ENCODE data around the gene SFPQ. TPM values are rescaled to one million over a fixed set of nuclear protein-coding genes. Genes with fewer than 3 reads are reported as not detected.
"Not testable (repeated sequence)": the region's sequence is repeated elsewhere in the genome, so short reads cannot be mapped to it uniquely, and the experiment has no call there.

SFPQ gene
- total RNA-seq, 1 experiment from 2014 or later, result 172 TPM

DNA sequence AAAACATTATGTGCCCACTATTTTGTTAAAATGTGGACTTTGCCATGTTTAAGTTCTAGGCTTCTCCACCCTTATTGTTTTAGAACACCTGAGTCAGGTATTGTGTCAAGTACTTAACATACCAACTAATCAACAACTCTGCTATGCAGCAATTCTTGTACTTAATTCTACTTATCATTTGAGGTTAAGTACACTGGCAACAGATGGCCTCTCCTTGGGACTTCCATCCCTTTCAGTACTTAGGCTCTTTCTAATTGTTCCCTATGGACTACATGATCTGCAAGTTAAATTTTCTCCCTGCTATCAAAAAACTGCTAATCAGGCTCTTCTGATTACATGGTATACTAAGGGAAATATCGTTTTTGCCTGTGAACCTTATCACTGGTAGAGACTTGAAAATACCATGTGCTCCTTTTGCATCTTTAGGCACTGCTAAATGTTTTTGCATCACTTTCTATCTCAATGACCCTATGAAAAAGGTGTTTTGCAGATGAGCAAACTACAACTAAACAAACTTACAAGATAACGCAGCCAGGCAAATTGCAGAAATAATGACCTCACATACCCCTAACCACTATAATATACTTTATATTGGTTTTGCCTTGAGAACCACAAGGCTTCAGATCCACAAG is 18.9 kb downstream of the SFPQ start:
- peak; percentile 64 for DNase-seq
- H3K36me3 ChIP-seq (ENCODE audit: insufficient read depth, low read length), result peaks cover 36% of the 10 kb centered on the region
- no peaks in the 10 kb centered on the region for H3K9me3 ChIP-seq (ENCODE audit: low read length)
- no peak overlapping the region for H3K4me3 ChIP-seq (ENCODE audit: low read length)
- no peaks in the 10 kb centered on the region for H3K4me1 ChIP-seq (ENCODE audit: low read length)
- H3K27ac ChIP-seq (ENCODE audit: low read length), result no peak overlapping the region
- H3K79me2 ChIP-seq (ENCODE audit: low read length), result no peaks in the 10 kb centered on the region
- no peak overlapping the region for H3K9ac ChIP-seq (ENCODE audit: low read length)
- H4K20me1 ChIP-seq (ENCODE audit: insufficient read depth, low read depth, low read length), result peaks cover 25% of the 10 kb centered on the region
- no peak overlapping the region for H2AFZ ChIP-seq (ENCODE audit: low read length)
- H3K4me2 ChIP-seq (ENCODE audit: low read depth, low read length, poor library complexity, severe bottlenecking), result no peak overlapping the region
- H3K27me3 ChIP-seq (ENCODE audit: low read length), result no peaks in the 10 kb centered on the region
- H3K9me2 ChIP-seq (replicated peaks; ENCODE audit: insufficient read depth, low read length), result no peaks in the 10 kb centered on the region

DNA sequence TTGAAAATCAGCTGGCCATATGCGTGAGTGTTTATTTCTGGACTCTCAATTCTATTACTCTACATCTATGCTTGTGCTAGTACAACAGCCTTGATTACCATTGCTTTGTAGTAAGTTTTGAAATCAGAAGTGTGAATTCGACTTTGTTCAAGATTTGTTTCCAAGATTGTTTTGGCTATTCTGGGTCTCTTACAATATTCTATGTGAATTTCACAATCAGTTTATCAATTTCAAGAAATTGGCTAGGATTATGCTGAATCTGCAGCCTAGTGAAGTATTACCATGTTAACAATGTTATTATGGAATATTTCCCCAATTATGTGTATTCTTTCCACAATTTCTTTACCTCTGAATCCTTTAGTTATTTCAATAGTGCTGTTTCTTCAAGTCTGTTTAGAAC is 19.5 kb downstream of the SFPQ start:
- Histone ChIP-seq H3K4me2 (ENCODE audit: low read depth, low read length, poor library complexity, severe bottlenecking) (no peak overlapping the region), H3K9ac (ENCODE audit: low read length) (no peak overlapping the region), H3K36me3 (ENCODE audit: insufficient read depth, low read length) (peaks cover 30% of the 10 kb centered on the region), H3K27me3 (ENCODE audit: low read length) (no peaks in the 10 kb centered on the region), H3K27ac (ENCODE audit: low read length) (no peak overlapping the region), H2AFZ (ENCODE audit: low read length) (no peak overlapping the region), H4K20me1 (ENCODE audit: insufficient read depth, low read depth, low read length) (peaks cover 20% of the 10 kb centered on the region), H3K9me2 (replicated peaks; ENCODE audit: insufficient read depth, low read length) (no peaks in the 10 kb centered on the region), H3K4me1 (ENCODE audit: low read length) (no peaks in the 10 kb centered on the region), H3K9me3 (ENCODE audit: low read length) (no peaks in the 10 kb centered on the region), H3K79me2 (ENCODE audit: low read length) (no peaks in the 10 kb centered on the region), H3K4me3 (ENCODE audit: low read length) (no peak overlapping the region)
- peak; percentile 60 for DNase-seq

DNA sequence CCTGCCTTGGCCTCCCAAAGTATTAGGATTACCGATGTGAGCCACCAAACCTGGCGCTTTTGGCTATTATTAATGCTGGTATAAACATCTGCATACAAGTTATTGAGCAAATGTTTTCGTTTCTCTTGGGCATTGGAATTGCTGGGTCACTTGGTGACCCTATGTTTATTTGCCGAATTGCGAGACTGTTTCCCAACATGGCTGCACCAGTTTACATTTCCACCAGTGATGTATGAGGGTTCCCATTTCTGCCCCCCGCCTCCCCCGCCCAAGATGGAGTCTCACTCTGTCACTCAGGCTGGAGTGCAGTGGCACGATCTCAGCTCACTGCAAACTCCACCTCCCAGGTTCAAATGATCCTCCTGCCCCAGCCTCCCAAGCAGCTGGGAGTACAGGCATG is 20.9 kb downstream of the SFPQ start:
- Histone ChIP-seq H3K79me2 (ENCODE audit: low read length) (no peaks in the 10 kb centered on the region), H4K20me1 (ENCODE audit: insufficient read depth, low read depth, low read length) (peaks cover 5% of the 10 kb centered on the region; the same call in 1 of the 2 replicates), H3K9me2 (replicated peaks; ENCODE audit: insufficient read depth, low read length) (no peaks in the 10 kb centered on the region), H3K36me3 (ENCODE audit: insufficient read depth, low read length) (peaks cover 16% of the 10 kb centered on the region), H2AFZ (ENCODE audit: low read length) (no peak overlapping the region), H3K4me1 (ENCODE audit: low read length) (no peaks in the 10 kb centered on the region), H3K27ac (ENCODE audit: low read length) (no peak overlapping the region), H3K9ac (ENCODE audit: low read length) (no peak overlapping the region), H3K9me3 (ENCODE audit: low read length) (no peaks in the 10 kb centered on the region), H3K27me3 (ENCODE audit: low read length) (no peaks in the 10 kb centered on the region), H3K4me2 (ENCODE audit: low read depth, low read length, poor library complexity, severe bottlenecking) (no peak overlapping the region), H3K4me3 (ENCODE audit: low read length) (no peak overlapping the region)
- DNase-seq, result no peak

DNA sequence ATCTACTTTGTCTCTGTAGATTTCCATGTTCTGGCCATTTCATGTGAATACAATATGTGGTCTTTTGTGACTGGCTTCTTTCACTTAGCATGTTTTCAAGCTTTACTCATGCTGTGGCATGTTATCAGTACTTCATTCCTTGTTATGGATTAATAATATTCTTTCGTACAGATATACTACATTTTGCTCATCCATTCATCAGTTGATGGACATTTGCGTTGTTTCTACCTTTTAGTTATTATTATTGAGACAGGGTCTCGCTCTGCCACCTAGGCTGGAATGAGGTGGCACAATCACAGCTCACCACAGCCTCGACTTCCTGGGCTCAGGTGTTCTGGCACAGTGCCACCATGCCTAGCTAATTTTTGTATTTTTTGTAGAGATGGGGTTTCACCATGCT is 21.4 kb downstream of the SFPQ start:
- H3K4me3 ChIP-seq (ENCODE audit: low read length), result no peak overlapping the region
- peaks cover 4% of the 10 kb centered on the region; the same call in 1 of the 2 replicates for H4K20me1 ChIP-seq (ENCODE audit: insufficient read depth, low read depth, low read length)
- no peak overlapping the region for H3K4me2 ChIP-seq (ENCODE audit: low read depth, low read length, poor library complexity, severe bottlenecking)
- H2AFZ ChIP-seq (ENCODE audit: low read length), result no peak overlapping the region
- no peaks in the 10 kb centered on the region for H3K9me3 ChIP-seq (ENCODE audit: low read length)
- no peak overlapping the region for H3K27ac ChIP-seq (ENCODE audit: low read length)
- peaks cover 14% of the 10 kb centered on the region; the same call in 1 of the 2 replicates for H3K36me3 ChIP-seq (ENCODE audit: insufficient read depth, low read length)
- peak; percentile 48 for DNase-seq
- H3K4me1 ChIP-seq (ENCODE audit: low read length), result no peaks in the 10 kb centered on the region
- H3K27me3 ChIP-seq (ENCODE audit: low read length), result no peaks in the 10 kb centered on the region
- no peak overlapping the region for H3K9ac ChIP-seq (ENCODE audit: low read length)
- no peaks in the 10 kb centered on the region for H3K79me2 ChIP-seq (ENCODE audit: low read length)
- H3K9me2 ChIP-seq (replicated peaks; ENCODE audit: insufficient read depth, low read length), result no peaks in the 10 kb centered on the region

DNA sequence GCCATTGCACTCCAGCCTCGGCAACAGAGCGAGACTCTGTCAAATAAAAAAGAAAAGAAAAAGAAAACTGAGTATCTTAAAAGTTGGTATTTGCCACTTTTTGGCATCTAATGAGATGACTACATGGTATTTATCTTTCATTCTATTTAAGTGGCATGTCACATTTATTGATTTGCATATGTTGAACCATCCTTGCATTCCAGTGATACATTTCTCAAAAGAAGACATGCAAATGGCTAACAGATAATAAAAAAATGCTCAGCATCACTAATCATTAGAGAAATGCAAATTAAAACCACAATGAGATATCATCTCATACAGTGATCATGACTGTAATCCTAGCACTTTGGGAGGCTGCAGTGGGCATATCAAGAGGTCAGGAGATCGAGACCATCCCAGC is 28.1 kb downstream of the SFPQ start:
- Histone ChIP-seq H4K20me1 (ENCODE audit: insufficient read depth, low read depth, low read length) (no peaks in the 10 kb centered on the region), H3K9ac (ENCODE audit: low read length) (no peak overlapping the region), H3K9me2 (replicated peaks; ENCODE audit: insufficient read depth, low read length) (no peaks in the 10 kb centered on the region), H3K27me3 (ENCODE audit: low read length) (no peaks in the 10 kb centered on the region), H3K4me2 (ENCODE audit: low read depth, low read length, poor library complexity, severe bottlenecking) (no peak overlapping the region), H2AFZ (ENCODE audit: low read length) (no peak overlapping the region), H3K27ac (ENCODE audit: low read length) (no peak overlapping the region), H3K4me3 (ENCODE audit: low read length) (no peak overlapping the region), H3K9me3 (ENCODE audit: low read length) (no peaks in the 10 kb centered on the region), H3K4me1 (ENCODE audit: low read length) (no peaks in the 10 kb centered on the region), H3K36me3 (ENCODE audit: insufficient read depth, low read length) (no peaks in the 10 kb centered on the region), H3K79me2 (ENCODE audit: low read length) (no peaks in the 10 kb centered on the region)
- peak; percentile 60 for DNase-seq

DNA sequence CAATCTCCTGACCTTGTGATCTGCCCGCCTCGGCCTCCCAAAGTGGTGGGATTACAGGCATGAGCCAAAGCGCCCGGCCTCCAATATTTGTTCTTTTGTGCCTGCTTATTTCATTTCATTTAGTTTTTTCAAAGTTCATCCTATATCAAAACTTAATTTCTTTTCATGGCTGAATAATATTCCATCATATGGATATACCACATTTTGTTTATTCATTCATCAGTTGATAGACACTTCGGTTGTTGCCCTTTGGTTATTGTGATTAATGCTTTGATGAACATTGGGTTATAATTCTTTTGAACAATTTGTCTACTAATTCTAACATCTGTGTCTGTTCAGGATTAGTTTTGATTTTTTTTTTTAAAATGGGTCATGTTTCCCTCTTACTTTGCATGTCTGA is 41.7 kb downstream of the SFPQ start:
- Histone ChIP-seq H3K27me3 (ENCODE audit: low read length) (no peaks in the 10 kb centered on the region), H3K9ac (ENCODE audit: low read length) (no peak overlapping the region), H3K27ac (ENCODE audit: low read length) (no peak overlapping the region), H3K4me3 (ENCODE audit: low read length) (no peak overlapping the region), H3K4me1 (ENCODE audit: low read length) (no peaks in the 10 kb centered on the region), H3K79me2 (ENCODE audit: low read length) (no peaks in the 10 kb centered on the region), H3K9me3 (ENCODE audit: low read length) (no peaks in the 10 kb centered on the region), H2AFZ (ENCODE audit: low read length) (no peak overlapping the region), H4K20me1 (ENCODE audit: insufficient read depth, low read depth, low read length) (no peaks in the 10 kb centered on the region), H3K4me2 (ENCODE audit: low read depth, low read length, poor library complexity, severe bottlenecking) (no peak overlapping the region), H3K9me2 (replicated peaks; ENCODE audit: insufficient read depth, low read length) (no peaks in the 10 kb centered on the region), H3K36me3 (ENCODE audit: insufficient read depth, low read length) (no peaks in the 10 kb centered on the region)
- DNase-seq, result no peak

DNA sequence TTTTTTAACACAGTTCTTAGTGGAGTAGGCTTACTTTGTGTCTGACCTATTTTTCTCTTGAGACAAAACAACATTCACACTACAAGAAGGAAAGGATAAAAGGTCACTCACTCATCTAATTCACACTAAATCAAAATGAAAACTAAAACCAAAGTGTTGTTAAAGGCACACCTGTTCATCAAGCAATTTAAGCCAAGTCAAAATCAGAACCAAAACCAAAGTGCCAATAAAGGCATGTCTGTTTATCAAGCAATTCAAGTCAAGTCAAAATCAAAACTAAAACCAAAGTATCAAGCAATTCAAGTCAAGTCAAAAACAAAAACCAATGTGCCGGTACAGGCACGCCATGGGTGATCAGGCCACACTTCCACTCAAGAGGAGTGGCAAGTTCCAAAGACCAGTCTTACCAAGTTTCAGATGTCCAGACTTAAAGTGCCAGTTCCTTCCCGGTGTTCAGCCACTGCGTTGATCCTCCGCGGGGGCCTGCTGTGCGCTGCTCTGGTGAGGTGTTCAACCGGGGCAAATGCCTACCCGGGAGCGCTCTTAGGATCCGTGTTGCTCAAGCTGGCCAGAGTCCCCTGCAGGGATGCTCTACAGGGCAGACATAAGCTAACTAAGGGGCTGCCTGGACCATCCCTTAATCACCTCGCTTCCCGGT is 46.9 kb downstream of the SFPQ start:
- H3K9me2 ChIP-seq (replicated peaks; ENCODE audit: insufficient read depth, low read length); H3K79me2 ChIP-seq (ENCODE audit: low read length); H2AFZ ChIP-seq (ENCODE audit: low read length); H3K4me3 ChIP-seq (ENCODE audit: low read length); H3K9me3 ChIP-seq (ENCODE audit: low read length); H4K20me1 ChIP-seq (ENCODE audit: insufficient read depth, low read depth, low read length); H3K9ac ChIP-seq (ENCODE audit: low read length); H3K4me2 ChIP-seq (ENCODE audit: low read depth, low read length, poor library complexity, severe bottlenecking); H3K27me3 ChIP-seq (ENCODE audit: low read length); H3K36me3 ChIP-seq (ENCODE audit: insufficient read depth, low read length); DNase-seq; H3K27ac ChIP-seq (ENCODE audit: low read length); H3K4me1 ChIP-seq (ENCODE audit: low read length): not testable (repeated sequence)

DNA sequence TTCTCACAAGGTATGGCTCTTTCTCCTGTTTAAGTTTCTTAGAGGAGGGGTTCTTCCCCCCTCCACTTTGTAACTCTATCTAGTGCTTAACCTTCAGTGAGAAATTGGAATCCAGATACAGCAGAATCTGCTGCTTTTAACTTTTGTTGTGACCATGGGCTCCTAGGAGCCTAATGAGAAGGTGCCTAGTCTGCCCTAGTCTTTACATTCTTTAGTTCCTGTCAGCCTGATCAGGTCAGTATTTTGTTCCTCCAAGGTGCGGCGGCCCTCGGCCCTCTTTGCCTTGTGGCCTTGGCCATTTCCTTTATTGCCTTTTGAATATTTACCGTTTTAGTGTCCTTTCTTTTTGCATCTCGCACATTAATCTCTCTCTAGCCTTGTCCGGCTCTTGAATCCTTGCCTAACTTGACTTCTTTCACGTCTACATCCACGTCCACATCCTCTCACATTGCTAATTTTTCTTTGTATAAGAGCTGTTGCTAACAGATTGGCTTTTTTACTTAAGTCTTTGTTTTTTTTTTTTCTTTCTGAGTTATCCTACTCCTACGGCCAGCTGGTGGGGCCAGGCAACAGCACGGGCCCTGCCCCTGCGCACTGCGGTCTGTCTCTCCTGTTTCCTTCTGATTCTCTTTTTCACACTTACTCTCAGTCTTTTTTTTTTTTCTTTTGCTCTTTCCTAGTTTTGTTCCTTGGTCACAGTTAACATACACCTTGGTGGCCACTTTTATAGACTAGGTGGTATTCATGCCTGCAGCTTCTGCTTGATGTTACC is 49.0 kb downstream of the SFPQ start:
- H3K27ac ChIP-seq (ENCODE audit: low read length), result no peak overlapping the region
- no peak overlapping the region for H3K9ac ChIP-seq (ENCODE audit: low read length)
- DNase-seq, result no peak
- no peaks in the 10 kb centered on the region for H3K79me2 ChIP-seq (ENCODE audit: low read length)
- H3K27me3 ChIP-seq (ENCODE audit: low read length), result no peaks in the 10 kb centered on the region
- no peaks in the 10 kb centered on the region for H3K36me3 ChIP-seq (ENCODE audit: insufficient read depth, low read length)
- no peak overlapping the region for H3K4me3 ChIP-seq (ENCODE audit: low read length)
- no peaks in the 10 kb centered on the region for H3K9me2 ChIP-seq (replicated peaks; ENCODE audit: insufficient read depth, low read length)
- no peak overlapping the region for H3K4me2 ChIP-seq (ENCODE audit: low read depth, low read length, poor library complexity, severe bottlenecking)
- H4K20me1 ChIP-seq (ENCODE audit: insufficient read depth, low read depth, low read length), result no peaks in the 10 kb centered on the region
- H2AFZ ChIP-seq (ENCODE audit: low read length), result no peak overlapping the region
- H3K9me3 ChIP-seq (ENCODE audit: low read length), result no peaks in the 10 kb centered on the region
- H3K4me1 ChIP-seq (ENCODE audit: low read length), result peaks cover 2% of the 10 kb centered on the region; the same call in 1 of the 2 replicates

Data from Karpas-422 (cell line).